HFF-Myc (cell line): ENCODE results near the gene NOB1.

ENCODE experiments used
- DNase-seq: peaks from one replicate; pipeline ENCODE4 v3.0.0-alpha.2; 2011; ENCODE audit warnings: low read depth; ENCODE audit errors: extremely low read depth
- H3K4me3 ChIP-seq: replicated peaks from 2 replicates; pipeline ENCODE4 v1.5.1; 2011; ENCODE audit warnings: low read depth, mild to moderate bottlenecking, control low read depth, low read length
- CTCF ChIP-seq: IDR thresholded peaks from 2 replicates; pipeline ENCODE4 v1.5.1; 2012; ENCODE audit warnings: mild to moderate bottlenecking, low read depth, low read length, control low read depth; ENCODE audit errors: missing control alignments

Gene NOB1

GRCh38 chr16:69727916-69728270, 26.8 kb downstream of the NOB1 start:
- DNase-seq, result no peak
- no peak overlapping the region for H3K4me3 ChIP-seq
- TF ChIP-seq CTCF, result no peak

GRCh38 chr16:69726313-69727060, 28.2 kb downstream of the NOB1 start, which contains the start of gene NQO1:
Gene NQO1, minus strand, starts transcription at chr16:69726560. Its CDS starts 121 bp downstream, at chr16:69726439.
- peak within 1 kb of the TSS; percentile 67 for H3K4me3 ChIP-seq
- TF ChIP-seq CTCF, result no peak
- DNase-seq, result peak; percentile 91

- no peak for DNase-seq
- peak overlapping the region; percentile 67 for H3K4me3 ChIP-seq
- TF ChIP-seq CTCF, result no peak
These were observed 29.0 kb downstream of the NOB1 start for GRCh38 chr16:69725480-69726312.

GRCh38 chr16:69724981-69725479, 29.7 kb downstream of the NOB1 start:
- H3K4me3 ChIP-seq, result peak overlapping the region; percentile 67
- no peak for TF ChIP-seq CTCF
- no peak for DNase-seq

- no peak for DNase-seq
- peak overlapping the region; percentile 67; the same call in 1 of the 2 replicates for H3K4me3 ChIP-seq
- TF ChIP-seq CTCF, result no peak
These were observed 30.3 kb downstream of the NOB1 start for GRCh38 chr16:69724414-69724873.

GRCh38 chr16:69721441-69721957, 33.2 kb downstream of the NOB1 start:
- TF ChIP-seq CTCF, result no peak
- H3K4me3 ChIP-seq, result no peak overlapping the region
- DNase-seq, result no peak
